Effector memory CD4-positive, alpha-beta T cell (primary cell): ENCODE results near the gene C1QC.
"Not testable (repeated sequence)": the region's sequence is repeated elsewhere in the genome, so short reads cannot be mapped to it uniquely, and the experiment has no call there.

Experiments
- DNase-seq, 3 donors: peaks; one replicate each; pipeline ENCODE4 v3.0.0-alpha.2; 2020
- H3K27ac ChIP-seq: 2 replicates; pipeline ENCODE4 v1.7.0; 2013; ENCODE audit warnings: mild to moderate bottlenecking, low read length, moderate library complexity; ENCODE audit not compliant: insufficient read depth, poor library complexity, severe bottlenecking
- H3K27me3 ChIP-seq: replicated peaks from 2 replicates; pipeline ENCODE4 v1.7.0; 2013; ENCODE audit warnings: mild to moderate bottlenecking, low read length; ENCODE audit not compliant: insufficient read depth, control insufficient read depth, poor library complexity, severe bottlenecking
- H3K36me3 ChIP-seq: 2 replicates; pipeline ENCODE4 v1.7.0; 2013; ENCODE audit warnings: mild to moderate bottlenecking, low read length, moderate library complexity; ENCODE audit not compliant: control insufficient read depth, insufficient read depth
- H3K4me1 ChIP-seq: 2 replicates; pipeline ENCODE4 v1.7.0; 2013; ENCODE audit warnings: low read length, mild to moderate bottlenecking; ENCODE audit not compliant: control insufficient read depth, insufficient read depth, poor library complexity, severe bottlenecking
- H3K4me3 ChIP-seq: 2 replicates; pipeline ENCODE4 v1.7.0; 2013; ENCODE audit warnings: low read length, low read depth, mild to moderate bottlenecking; ENCODE audit not compliant: insufficient read depth, poor library complexity, severe bottlenecking
- H3K9me3 ChIP-seq: 2 replicates; pipeline ENCODE4 v1.7.0; 2013; ENCODE audit warnings: mild to moderate bottlenecking, low read length, moderate library complexity; ENCODE audit not compliant: control insufficient read depth

Gene C1QC

GRCh38 chr1:22676151-22676550, 32.7 kb downstream of the C1QC start:
- not testable (repeated sequence) for H3K27ac ChIP-seq, H3K4me3 ChIP-seq, H3K27me3 ChIP-seq, H3K36me3 ChIP-seq, H3K4me1 ChIP-seq, DNase-seq, H3K9me3 ChIP-seq

GRCh38 chr1:22676916-22677583, 33.6 kb downstream of the C1QC start:
- no peak overlapping the region for H3K4me3 ChIP-seq
- DNase-seq = no peak
- H3K9me3 ChIP-seq = no peaks in the 10 kb centered on the region
- no peaks in the 10 kb centered on the region for H3K36me3 ChIP-seq
- no peaks in the 10 kb centered on the region for H3K4me1 ChIP-seq
- no peak overlapping the region for H3K27ac ChIP-seq
- H3K27me3 ChIP-seq = peaks cover 9% of the 10 kb centered on the region

GRCh38 chr1:22677931-22678896, 34.8 kb downstream of the C1QC start:
- no peak overlapping the region for H3K27ac ChIP-seq
- H3K27me3 ChIP-seq = peaks cover 8% of the 10 kb centered on the region
- no peak overlapping the region for H3K4me3 ChIP-seq
- no peak for DNase-seq
- no peaks in the 10 kb centered on the region for H3K4me1 ChIP-seq
- no peaks in the 10 kb centered on the region for H3K9me3 ChIP-seq
- no peaks in the 10 kb centered on the region for H3K36me3 ChIP-seq

GRCh38 chr1:22680726-22681125, 37.3 kb downstream of the C1QC start:
- Histone ChIP-seq H3K27me3 (no peaks in the 10 kb centered on the region), H3K9me3 (no peaks in the 10 kb centered on the region), H3K4me3 (no peak overlapping the region), H3K36me3 (no peaks in the 10 kb centered on the region), H3K4me1 (no peaks in the 10 kb centered on the region), H3K27ac (no peak overlapping the region)
- no peak for DNase-seq

GRCh38 chr1:22681556-22682276, 38.3 kb downstream of the C1QC start:
- Histone ChIP-seq H3K9me3 (no peaks in the 10 kb centered on the region), H3K27me3 (no peaks in the 10 kb centered on the region), H3K36me3 (no peaks in the 10 kb centered on the region), H3K4me3 (no peak overlapping the region), H3K27ac (no peak overlapping the region), H3K4me1 (no peaks in the 10 kb centered on the region)
- DNase-seq = no peak

- Histone ChIP-seq H3K9me3 (no peaks in the 10 kb centered on the region), H3K27me3 (peaks cover 3% of the 10 kb centered on the region), H3K4me3 (no peak overlapping the region), H3K4me1 (no peaks in the 10 kb centered on the region), H3K36me3 (no peaks in the 10 kb centered on the region), H3K27ac (no peak overlapping the region)
- DNase-seq = no peak
Observed at GRCh38 chr1:22683547-22683946, 40.1 kb downstream of the C1QC start.

GRCh38 chr1:22685591-22686059, 42.2 kb downstream of the C1QC start:
- Histone ChIP-seq H3K27ac (no peak overlapping the region), H3K27me3 (peaks cover 3% of the 10 kb centered on the region), H3K4me3 (no peak overlapping the region), H3K9me3 (no peaks in the 10 kb centered on the region), H3K4me1 (no peaks in the 10 kb centered on the region), H3K36me3 (no peaks in the 10 kb centered on the region)
- DNase-seq = no peak

- H3K9me3 ChIP-seq = no peaks in the 10 kb centered on the region
- no peaks in the 10 kb centered on the region for H3K36me3 ChIP-seq
- no peaks in the 10 kb centered on the region for H3K4me1 ChIP-seq
- no peak for DNase-seq
- H3K4me3 ChIP-seq = no peak overlapping the region
- peaks cover 3% of the 10 kb centered on the region for H3K27me3 ChIP-seq
- no peak overlapping the region for H3K27ac ChIP-seq
Observed at GRCh38 chr1:22687191-22687590, 43.8 kb downstream of the C1QC start.

- Histone ChIP-seq H3K9me3 (no peaks in the 10 kb centered on the region), H3K27ac (no peak overlapping the region), H3K4me1 (no peaks in the 10 kb centered on the region), H3K27me3 (peaks cover 3% of the 10 kb centered on the region), H3K4me3 (no peak overlapping the region), H3K36me3 (no peaks in the 10 kb centered on the region)
- DNase-seq = no peak
Observed at GRCh38 chr1:22688466-22688865, 45.0 kb downstream of the C1QC start.
